ENCODE data around the gene RHOT1.

DNA sequence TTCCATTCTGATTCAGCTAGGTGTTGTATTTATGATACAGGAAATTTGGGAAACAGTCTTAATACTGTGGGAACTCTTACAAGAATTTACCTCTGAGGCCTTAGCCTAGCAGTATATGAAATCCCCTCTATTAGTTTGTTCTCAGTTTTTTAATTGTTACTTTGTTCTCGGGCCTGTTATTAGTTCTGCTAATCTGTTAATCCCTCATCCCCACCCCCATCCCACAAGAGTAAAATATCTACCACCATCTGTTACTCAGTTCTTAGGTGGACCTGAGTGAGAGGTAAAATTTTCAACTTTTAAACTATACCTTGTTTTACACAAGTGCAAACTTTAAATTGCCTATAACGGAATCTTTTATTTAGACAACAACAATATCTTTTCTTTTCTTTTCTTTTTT is 47.0 kb downstream of the RHOT1 start:
- TF ChIP-seq CTCF (IDR thresholded peaks at IDR 0.05) (no peak), ZFX (IDR thresholded peaks at IDR 0.05; ENCODE audit: borderline replicate concordance) (no peak)

All from 22Rv1 (cell line).